Measurements from ENCODE around the gene KCTD21.
"Not testable (repeated sequence)": the region's sequence is repeated elsewhere in the genome, so short reads cannot be mapped to it uniquely, and the experiment has no call there.

The KCTD21 gene

DNA sequence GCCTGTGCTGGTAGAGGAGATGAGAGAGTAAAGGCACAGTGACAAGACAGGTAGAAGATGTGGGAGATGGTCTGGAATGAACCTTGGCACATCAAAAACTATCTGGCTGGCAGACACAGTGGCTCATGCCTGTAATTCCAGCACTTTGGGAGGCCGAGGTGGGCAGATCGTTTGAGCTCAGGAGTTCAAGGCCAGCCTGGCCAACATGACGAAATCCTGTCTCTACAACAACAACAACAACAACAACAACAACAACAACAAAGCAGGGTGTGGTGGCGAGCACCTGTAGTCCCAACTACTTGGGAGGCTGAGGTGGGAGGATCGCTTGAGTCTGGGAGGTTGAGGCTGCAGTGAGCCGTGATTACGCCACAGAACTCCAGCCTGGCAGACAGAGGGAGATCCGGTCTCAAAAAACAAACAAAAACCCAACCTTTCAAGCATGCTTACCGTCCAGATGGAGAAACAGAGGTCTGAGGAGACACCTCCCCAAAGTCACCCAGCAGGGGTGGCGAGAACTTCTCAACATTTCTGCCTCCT is 11.8 kb downstream of the KCTD21 start:
- no peak for DNase-seq (ENCODE audit: low read depth)

DNA sequence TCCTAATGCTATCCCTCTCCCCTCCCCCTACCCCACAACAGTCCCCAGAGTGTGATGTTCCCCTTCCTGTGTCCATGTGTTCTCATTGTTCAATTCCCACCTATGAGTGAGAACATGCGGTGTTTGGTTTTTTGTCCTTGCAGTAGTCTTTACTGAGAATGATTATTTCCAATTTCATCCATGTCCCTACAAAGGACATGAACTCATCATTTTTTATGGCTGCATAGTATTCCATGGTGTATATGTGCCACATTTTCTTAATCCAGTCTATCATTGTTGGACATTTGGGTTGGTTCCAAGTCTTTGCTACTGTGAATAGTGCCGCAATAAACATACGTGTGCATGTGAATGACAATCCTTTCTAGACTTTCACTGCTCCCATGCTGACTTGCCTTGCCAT is 12.6 kb downstream of the KCTD21 start:
- not testable (repeated sequence) for DNase-seq (ENCODE audit: low read depth)

DNA sequence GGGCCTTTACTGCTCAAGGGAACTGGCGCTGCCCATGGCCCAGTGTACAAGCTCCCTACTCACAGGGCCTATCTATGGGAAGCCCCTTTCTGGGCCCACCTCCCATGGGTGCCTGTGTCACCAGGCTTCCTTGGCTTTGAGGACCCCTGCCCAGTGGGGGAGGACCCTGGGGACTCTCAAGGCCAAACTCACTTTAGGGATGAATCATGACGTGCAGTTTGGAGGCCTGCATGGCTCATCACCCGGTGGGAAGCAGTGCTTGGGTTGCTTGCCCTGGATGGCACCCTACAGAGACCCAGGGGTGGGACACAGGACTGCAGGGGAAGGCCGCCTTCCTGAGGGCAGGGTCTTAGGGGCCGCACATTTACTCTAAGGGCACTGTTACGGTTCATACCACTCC is 16.5 kb downstream of the KCTD21 start:
- DNase-seq (ENCODE audit: low read depth): no peak

DNA sequence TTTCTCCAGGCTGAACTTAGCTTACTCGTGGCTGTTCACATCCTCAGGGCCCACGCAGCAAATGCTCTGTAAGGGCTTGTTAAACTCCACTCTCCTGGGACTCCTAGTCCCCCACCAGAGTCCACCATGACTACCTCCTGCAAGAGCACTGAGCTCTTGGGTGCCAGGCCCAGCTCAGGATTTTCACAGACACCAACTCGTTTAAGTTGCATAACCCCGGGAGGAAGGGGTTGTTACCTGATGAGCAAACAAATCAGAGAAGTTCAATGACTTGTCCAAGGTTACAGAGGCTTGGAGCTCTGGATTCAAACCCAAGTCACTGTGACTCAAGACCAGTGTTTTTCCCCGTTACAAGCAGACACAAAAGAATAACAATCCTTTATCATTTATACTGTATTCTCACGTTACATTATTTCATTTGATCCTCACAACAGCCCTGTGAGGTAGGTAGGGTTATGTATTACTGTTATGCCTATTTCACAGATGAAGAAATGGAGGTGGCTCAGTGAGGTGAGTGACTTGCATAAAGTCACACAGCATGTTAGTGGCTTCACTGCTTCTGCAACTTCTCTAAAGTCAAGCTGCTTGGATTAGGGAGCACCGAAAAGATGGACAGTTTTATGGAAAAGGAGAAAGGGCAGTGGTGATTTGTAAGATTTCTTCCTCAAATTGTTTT is 17.4 kb downstream of the KCTD21 start:
- no peak for DNase-seq (ENCODE audit: low read depth)

DNA sequence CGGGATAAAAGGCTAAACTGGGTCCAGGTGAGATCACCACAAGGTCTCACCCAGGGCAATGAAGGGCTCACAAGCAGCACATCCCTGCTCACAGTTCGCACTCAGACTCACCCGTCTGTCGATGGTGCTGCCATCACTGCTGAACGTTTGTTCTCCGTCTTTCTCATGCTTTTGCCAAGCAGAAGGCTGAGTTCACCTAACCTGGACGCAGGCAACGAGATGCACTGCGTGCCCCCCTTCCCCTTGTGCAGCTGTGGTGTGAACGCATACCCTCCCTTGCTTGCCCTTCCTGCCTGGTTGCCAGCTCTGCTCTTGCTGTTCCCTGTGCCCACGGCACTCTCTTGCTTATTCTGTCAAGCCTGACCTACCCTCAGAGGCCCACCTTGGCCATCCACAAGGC is 18.0 kb downstream of the KCTD21 start:
- DNase-seq (ENCODE audit: low read depth): no peak

DNA sequence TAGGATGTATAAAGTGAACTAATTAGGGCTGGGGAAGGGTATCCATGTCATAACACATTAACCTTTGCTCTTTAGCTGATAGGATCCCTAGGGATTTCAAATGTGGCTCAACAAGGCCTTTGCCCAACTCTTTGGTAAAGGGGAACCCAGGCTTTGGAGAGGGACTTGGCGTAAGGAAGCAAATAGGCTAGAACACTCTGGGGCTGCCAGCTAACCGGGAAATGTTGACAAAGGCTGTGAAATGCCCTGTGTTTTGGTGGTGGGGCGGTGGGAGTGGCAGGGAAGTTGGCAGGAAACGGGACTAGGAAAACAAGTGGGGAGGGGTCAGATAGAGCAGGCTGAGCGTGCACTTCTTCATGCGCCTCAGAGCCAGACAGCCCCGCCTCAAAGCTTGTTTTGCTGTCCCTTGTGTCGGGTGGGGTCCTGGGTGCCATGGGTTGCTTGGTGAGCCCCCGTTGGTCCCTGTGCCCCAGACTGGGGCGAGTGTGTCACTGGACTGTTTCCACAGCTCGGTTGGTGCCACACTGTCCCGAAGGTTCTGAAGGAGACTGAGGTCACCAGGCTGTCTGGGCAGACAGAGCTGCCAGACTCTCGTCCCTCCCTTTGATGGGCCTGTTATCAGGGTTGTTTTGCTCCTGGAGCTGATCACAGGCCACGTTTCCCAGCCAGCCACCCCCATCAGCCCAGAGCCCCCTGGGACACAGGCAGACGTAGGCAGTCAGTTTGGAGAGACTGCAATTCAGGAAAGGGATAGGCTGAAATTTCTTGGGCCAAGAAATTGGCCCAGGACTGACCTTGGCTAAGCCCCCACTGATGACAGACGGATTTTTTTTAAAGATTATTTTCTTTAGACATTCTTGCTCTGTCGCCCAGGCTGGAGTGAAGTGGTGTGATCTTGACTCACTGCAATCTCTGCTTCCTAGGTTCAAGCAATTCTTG is 19.6 kb downstream of the KCTD21 start:
- DNase-seq (ENCODE audit: low read depth): no peak

DNA sequence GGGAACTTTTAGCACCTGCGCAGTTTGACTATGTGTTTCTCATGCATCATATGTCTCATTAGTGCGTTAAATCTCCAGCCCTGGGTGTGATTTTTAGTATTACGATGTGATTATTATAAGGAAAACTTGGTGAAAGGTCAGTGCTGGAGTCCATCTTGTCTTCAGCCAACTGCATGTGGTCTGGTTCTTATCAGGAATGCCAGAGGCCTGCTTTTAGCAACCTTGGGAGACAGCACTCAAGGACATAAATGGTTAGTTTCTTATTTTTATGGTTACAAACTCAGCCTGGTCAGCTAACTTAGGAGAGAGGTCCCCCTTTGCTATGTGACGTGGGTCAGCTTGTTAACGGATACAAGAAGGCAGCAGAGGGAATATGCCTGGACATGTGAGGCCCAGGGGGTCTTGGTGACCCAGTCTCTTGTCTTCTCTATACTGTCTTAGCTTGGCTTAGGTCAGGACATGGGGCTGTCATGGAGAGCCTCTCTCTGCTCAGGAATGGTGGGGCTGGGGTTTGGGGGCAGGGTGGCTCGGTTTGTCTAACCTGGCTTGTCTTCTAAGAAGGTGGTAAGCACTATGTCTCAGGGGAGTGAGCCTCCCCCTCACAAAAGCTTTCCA is 21.5 kb downstream of the KCTD21 start:
- DNase-seq (ENCODE audit: low read depth): no peak

DNA sequence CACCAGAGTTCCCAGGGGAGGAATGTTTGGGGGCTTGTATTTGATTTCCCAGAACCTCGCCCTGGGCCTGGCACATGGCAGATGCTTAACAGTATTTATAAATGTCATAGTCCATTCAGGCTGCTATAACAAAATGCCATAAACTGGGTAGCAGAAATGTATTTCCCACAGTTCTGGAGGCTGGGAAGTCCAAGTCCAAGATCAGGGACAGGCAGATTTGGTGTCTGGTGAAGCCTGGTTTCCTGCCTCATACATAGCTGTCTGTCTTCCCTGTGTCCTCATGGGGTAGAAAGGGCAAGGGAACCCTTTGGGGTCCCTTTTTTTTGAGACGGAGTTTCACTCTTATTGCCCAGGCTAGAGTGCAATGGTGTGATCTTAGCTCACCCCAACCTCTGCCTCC is 24.0 kb downstream of the KCTD21 start:
- DNase-seq (ENCODE audit: low read depth): no peak

DNA sequence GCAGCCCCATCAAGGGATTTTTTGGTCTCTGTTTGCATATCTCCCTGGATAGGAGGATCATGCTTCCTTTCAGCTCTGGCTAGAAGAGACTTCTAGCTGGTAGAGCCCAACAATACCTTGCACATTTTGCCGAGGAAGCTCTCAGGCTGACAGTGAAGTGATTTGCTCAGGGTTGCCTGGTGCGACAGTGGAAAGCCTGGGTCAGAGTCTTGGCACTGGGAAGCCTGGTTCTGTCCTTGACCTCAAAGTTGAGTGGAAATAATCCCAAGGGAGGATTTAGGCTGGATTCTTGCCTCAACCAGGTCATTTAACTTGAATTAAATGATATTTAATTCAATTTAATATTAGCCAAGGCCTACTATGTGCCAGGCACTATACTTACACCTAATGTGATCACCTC is 24.6 kb downstream of the KCTD21 start:
- DNase-seq (ENCODE audit: low read depth): no peak

DNA sequence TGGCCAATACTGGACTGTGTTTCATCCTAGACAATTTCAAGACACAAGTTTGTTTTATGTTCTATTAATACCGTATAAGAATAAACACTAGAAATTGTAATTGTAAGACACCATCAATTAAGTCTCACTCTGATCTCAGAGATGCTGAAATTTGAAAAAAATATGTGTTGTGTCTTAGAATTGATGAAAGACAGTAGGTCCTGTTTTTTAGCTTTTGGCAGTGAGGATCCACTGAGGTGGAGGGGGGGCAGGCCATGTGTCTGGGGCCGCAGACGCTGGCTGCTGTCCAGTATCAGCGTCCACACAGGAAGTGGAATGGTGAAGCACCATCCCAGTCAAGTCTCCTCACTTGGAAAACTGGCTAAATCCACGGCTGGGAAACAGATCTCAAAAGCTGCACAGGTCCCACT is 26.5 kb downstream of the KCTD21 start:
- no peak for DNase-seq (ENCODE audit: low read depth)

DNA sequence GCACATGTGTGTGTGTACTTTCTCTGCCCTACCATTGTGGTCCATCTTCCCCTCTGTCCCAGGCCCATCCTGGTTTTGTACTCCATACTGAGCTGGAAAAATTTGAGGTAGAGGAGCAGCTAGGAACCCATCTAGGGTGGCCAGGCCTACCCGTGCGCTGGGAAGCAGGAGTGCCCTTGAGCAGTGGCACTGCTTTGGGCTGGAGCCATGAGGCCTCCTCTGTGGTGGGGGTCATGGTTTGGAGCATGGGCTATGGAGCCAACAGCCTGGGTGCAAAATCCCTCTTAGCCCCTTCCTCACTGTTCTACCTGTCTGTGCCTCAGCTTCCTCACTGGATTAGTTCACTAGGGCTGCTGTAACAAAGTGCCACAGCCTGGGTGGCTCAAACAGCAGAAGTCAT is 27.1 kb downstream of the KCTD21 start:
- DNase-seq (ENCODE audit: low read depth): no peak

DNA sequence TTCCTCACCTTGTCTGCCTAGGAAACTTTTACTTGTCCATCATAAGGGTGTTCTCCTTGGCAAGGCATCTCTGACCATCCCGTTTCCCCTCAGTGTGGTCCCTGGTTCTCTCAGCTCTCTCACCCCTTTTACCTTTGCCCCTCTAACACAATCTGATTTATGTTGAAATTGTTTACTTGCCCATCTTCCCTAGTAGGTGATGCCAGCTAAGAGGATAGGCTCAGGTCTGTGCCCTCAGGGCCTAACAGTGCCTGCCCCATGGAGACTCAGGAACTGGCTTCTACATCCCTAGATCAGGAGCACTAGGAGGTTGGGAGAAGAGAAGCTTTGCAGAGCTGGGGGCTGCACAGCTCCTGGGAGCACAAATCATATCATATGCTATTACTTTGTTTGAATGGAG is 27.9 kb downstream of the KCTD21 start:
- DNase-seq (ENCODE audit: low read depth): no peak

DNA sequence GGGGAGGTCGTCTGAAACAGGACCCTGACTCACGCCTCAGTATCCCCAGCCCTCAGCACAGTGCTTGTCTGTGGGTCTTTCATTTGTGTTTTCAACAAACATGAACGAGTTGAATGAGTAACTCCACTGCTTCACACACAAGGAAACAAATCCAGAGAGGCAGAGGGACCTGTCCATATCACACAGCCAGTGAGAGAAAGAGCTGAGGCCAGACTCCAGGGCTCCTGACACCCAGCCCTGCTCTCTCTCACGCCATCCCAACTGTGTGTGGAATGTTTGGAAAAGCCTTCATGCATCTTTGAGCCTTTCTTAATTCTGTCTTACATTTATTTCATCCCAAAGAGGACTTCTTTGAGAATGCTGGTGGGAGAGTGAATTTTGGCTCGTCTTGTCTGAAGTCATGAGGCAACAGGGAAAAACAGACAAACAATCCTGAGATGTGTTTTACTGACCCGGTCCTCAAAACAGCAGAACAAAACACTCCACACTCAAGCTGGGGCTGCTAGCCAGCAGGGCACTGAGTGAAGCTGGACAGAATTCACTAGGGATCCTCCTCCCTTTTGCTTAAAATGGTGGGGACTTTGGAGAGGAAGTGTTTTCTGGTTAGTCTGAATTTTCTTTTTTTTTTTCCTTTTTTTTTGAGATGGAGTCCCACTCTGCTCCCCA is 29.3 kb downstream of the KCTD21 start:
- no peak for DNase-seq (ENCODE audit: low read depth)

DNA sequence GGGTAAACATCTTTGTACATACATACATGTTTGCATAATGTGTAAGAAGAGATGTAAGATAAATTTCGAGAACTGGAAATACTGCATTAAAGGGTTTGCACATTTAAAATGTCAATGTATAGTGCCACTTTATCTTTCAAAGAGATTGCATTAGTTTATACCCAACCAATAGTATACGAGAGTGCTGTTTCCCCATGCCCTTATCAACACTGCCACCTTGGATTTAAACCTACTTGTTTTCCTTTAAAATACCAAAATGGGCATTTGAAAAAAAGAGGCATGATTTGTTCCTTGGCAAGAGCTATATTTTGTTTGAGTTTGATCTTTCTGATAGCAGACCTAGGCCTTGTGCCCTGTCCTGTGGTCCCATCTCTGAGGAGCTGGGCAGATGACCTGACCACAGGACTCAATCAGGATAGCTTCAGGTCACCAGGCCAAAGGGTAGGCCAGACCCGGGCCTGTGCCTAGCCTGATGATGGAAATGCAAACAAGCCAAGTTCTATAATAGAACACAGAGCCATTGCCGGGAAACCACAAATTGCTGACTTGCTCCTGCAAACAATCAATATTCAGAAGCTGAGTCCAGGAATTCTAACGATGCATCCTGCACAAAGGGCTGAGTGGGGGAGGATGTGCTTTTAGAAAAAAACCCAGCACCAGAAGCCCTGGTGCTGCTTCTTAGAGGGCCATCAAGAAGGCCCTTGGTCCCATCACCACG is 32.1 kb downstream of the KCTD21 start:
- no peak for DNase-seq (ENCODE audit: low read depth)

DNA sequence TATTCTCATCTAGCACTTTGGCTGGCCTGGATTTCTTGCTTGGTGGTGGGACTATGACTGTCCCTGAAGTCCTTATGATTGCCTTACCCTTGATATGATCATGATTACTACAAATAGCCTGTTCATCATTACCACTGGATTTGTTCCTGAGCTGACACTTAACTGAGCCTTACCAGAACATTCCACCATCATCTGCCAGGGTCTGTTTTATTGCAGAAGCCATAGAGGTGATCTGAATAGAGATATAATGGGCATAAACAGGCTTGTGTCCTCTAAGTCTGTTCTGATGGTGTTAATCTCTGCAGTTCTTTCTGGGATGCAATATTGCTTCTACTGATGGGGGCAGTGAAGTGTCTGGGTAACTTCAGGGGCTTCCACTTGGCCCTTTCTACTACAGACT is 36.6 kb downstream of the KCTD21 start:
- DNase-seq (ENCODE audit: low read depth): no peak

DNA sequence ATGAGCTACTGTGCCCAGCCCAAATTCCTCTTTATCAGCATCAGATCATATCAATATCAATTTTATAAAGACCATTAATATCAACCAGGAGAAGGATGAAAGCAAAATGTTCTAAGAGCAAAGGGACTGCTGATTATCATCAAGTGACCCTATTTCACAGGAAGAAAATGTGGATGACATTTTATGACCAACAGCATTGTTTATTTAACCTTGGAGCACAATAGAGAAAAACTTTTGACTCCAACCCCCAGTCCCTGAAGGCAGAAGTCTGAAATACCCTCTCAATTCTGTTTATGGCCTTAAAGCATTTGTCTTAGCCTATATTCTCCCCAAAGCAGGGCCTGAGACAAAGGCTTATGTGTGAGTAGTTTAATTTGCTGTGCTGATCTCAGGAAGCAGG is 37.7 kb downstream of the KCTD21 start:
- DNase-seq (ENCODE audit: low read depth): no peak

DNA sequence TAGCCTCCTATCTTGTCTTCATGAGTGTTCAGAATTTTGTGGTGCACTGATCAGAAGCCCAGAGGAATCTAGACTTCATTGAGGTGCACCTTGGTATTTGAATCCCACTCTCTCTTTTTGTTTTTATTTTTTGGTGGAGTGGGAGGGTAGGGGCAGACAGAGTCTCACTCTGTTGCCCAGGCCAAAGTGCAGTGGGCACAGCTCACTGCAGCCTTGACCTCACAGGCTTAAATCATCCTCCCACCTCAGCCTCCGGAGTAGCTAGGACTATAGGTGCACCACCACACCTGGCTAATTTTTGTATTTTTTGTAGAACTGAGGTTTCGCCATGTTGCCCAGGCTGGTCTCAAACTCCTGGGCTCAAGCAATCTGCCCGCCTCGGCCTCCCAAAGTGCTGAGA is 38.1 kb downstream of the KCTD21 start:
- DNase-seq (ENCODE audit: low read depth): no peak

DNA sequence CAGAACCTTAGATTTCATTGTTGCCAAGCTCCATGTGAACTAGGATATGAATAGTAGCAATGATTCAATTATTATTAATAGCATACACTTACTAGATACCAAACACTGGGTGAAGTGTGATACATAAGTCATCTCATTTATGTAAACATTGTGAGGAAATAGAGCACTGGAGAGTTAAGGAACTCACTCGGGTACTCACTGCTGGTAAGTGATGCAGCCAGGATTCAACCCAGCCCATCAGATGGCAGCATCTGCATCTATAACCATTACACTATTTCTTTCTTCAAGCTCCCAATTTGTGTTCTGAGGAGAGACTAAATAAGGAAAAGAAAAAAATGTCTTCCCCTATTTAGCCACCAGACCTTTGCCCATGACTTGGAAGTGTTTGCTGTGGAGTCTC is 38.8 kb downstream of the KCTD21 start:
- no peak for DNase-seq (ENCODE audit: low read depth)

DNA sequence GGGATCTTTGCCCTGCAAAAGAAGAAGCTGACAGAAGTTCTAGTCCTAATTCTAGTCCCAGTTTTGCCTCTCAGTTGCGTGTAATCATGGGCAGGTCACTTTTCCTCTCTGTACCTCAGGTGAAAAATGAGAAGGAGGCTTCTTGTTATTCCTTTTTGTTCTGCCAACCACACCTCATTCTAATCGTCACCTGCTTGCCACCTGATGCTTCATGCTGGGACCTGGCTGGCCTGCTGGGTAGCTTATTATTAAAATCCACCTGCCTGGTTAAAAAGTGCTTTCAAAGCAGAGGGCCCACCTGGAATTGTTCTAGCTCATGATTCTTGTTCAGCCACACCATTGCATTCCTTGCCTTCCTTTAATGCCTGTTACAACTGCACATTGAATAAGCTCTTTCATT is 40.6 kb downstream of the KCTD21 start:
- DNase-seq (ENCODE audit: low read depth): no peak

DNA sequence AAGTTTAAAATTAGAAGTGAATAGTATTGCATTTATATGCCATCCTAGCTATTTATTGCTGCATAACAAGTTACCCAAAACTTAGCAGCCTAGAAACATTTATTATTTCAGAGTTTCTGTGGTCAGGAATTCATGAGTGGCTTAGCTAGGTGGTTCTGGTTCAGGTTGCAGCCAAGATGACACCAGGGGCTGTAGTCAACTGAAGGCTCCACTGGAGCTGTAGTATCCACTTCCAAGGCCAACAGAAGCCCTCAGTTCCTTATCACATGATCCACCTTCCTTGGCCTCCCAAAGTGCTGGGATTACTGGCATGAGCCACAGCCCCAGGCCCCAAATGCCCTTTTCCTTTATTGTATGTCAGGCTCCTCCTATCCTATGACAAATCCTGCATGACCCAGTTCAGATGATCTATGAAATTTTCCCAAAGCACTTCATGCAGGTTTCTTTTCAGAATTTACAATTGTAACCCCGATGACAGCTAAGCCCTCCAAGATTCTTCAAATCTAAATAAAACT is 42.9 kb downstream of the KCTD21 start:
- DNase-seq (ENCODE audit: low read depth): no peak

DNA sequence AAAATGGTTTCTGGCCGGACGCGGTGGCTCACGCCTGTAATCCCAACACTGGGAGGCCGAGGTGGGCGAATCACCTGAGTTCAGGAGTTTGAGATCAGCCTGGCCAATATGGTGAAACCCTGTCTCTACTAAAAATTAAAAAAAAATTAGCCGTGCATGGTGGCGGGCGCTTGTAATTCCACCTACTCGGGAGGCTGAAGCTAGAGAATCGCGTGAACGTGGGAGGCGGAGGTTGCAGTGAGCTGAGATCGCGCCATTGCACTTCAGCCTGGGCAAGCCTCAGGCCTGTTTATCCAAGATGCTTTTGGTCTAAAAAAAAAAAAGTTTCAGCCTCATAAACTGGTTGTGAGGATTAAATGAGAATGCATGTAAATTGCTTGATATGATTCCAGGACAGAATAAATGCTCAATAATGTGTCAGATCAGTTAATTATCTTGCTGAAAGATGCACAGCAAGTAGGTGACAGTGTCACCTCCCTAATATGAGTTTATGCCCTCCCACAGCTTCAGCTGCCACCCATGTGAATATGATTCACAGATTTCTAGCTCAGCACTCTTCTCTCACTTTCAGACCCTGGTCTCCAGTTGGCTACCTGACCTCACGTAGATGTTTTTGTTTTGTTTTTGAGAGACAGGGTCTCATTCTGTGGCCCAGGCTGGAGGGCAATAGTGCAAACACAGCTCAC is 47.9 kb downstream of the KCTD21 start:
- DNase-seq (ENCODE audit: low read depth): no peak

Data from T follicular helper cell (primary cell).